Tongue (tissue), 2 donors: Measurements from ENCODE around the gene AXDND1. TPM values are rescaled to one million over a fixed set of nuclear protein-coding genes. Genes with fewer than 3 reads are reported as not detected.
A peak's percentile ranks its signal among the peaks of the same experiment; 100 is the strongest.
"Not testable (repeated sequence)": the region's sequence is repeated elsewhere in the genome, so short reads cannot be mapped to it uniquely, and the experiment has no call there.

ENCODE experiments used
- DNase-seq: peaks from one replicate; pipeline ENCODE4 v3.0.0-alpha.2; 2015
- total RNA-seq: library from RNA; depleted of rRNA; stranded (reverse); fragments of >200 nt; gene quantifications from one replicate; pipeline ENCODE4 v1.2.3, GENCODE V29; 2014

AXDND1 gene
- total RNA-seq, 1 donor from 2014 or later = 0.31 TPM

- no peak for DNase-seq
These were observed 476 bp downstream of the AXDND1 start for GRCh38 chr1:179366093-179366800.

- peak; percentile 88 for DNase-seq
These were observed 4.1 kb downstream of the AXDND1 start for GRCh38 chr1:179369751-179370341.

- no peak for DNase-seq
These were observed 6.4 kb downstream of the AXDND1 start for GRCh38 chr1:179372160-179372559.

GRCh38 chr1:179376223-179376622, 10.5 kb downstream of the AXDND1 start:
- no peak for DNase-seq

GRCh38 chr1:179380299-179380698, 14.5 kb downstream of the AXDND1 start:
- DNase-seq = no peak

GRCh38 chr1:179384027-179384426, 18.3 kb downstream of the AXDND1 start:
- DNase-seq = no peak

GRCh38 chr1:179385510-179385909, 19.7 kb downstream of the AXDND1 start:
- DNase-seq = no peak

- DNase-seq = no peak
These were observed 27.9 kb downstream of the AXDND1 start for GRCh38 chr1:179393721-179394120.

- not testable (repeated sequence) for DNase-seq
These were observed 33.6 kb downstream of the AXDND1 start for GRCh38 chr1:179399399-179399798.

- DNase-seq = not testable (repeated sequence)
These were observed 52.0 kb downstream of the AXDND1 start for GRCh38 chr1:179417760-179418159.

GRCh38 chr1:179418706-179419105, 52.9 kb downstream of the AXDND1 start:
- DNase-seq = not testable (repeated sequence)

- DNase-seq = no peak
These were observed 58.8 kb downstream of the AXDND1 start for GRCh38 chr1:179424610-179425009.

GRCh38 chr1:179425186-179425585, 59.4 kb downstream of the AXDND1 start:
- DNase-seq = no peak

- DNase-seq = no peak
These were observed 71.4 kb downstream of the AXDND1 start for GRCh38 chr1:179437171-179437570.

GRCh38 chr1:179439646-179440045, 73.9 kb downstream of the AXDND1 start:
- DNase-seq = not testable (repeated sequence)

GRCh38 chr1:179440301-179440700, 74.5 kb downstream of the AXDND1 start:
- not testable (repeated sequence) for DNase-seq

- DNase-seq = no peak
These were observed 75.2 kb downstream of the AXDND1 start for GRCh38 chr1:179440971-179441370.

GRCh38 chr1:179441501-179441900, 75.7 kb downstream of the AXDND1 start:
- no peak for DNase-seq

- not testable (repeated sequence) for DNase-seq
These were observed 77.1 kb downstream of the AXDND1 start for GRCh38 chr1:179442846-179443245.

- no peak for DNase-seq
These were observed 79.8 kb downstream of the AXDND1 start for GRCh38 chr1:179445593-179445992.

- DNase-seq = no peak
These were observed 81.7 kb downstream of the AXDND1 start for GRCh38 chr1:179447489-179447888.

- no peak for DNase-seq
These were observed 82.8 kb downstream of the AXDND1 start for GRCh38 chr1:179448437-179449149.

- not testable (repeated sequence) for DNase-seq
These were observed 93.9 kb downstream of the AXDND1 start for GRCh38 chr1:179459606-179460206.
